Upper lobe of left lung (tissue), 4 donors: ENCODE data around the gene GATA3.

Experiments
- CTCF ChIP-seq, 6 experiments: fragments of 450-650 bp in 4 of 6; fragments of 200-600 bp in 2 of 6; sonication (generic) in 2 of 6; IDR thresholded peaks; one replicate each; pipeline ENCODE4 v1.5.1; 2016 to 2019; ENCODE audit warnings: antibody characterized with exemption in 6 of 6
- POLR2A ChIP-seq, 4 donors: fragments of 450-650 bp; IDR thresholded peaks; one replicate each; pipeline ENCODE4 v1.5.1; 2016 to 2017; ENCODE audit warnings: antibody characterized with exemption in 4 of 4, mild to moderate bottlenecking in 2 of 4

DNA sequence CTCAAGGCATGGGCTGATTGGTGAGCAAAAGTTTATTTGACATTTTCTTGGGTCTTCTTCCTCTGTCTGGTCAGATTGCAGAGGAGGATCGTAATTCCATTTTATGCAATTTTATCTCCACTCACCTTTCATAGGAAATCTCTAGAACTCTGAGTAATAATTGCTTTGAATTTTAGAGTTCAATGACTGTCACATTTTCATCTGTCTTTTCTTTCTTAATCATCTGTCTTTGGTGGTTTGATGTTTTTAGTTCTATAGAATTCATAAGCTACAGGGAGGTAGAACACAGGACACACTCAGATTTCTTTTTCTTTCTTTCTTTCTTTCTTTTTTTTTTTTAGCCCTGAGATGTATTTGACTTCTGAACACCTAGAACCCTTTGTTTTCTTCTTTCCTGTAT is 11.6 kb downstream of the GATA3 start:
- TF ChIP-seq CTCF (IDR thresholded peaks at IDR 0.05) (no peak), POLR2A (IDR thresholded peaks at IDR 0.05) (no peak)
